K562 (cell line): Measurements from ENCODE around the gene PSEN1.

Experiments used
- BCL6 ChIP-seq: fragments of 250-450 bp; sonication (Bioruptor Pico); IDR thresholded peaks from 2 replicates; pipeline ENCODE4 v1.4.0; 2020
- CGGBP1 ChIP-seq: fragments of 250-450 bp; sonication (Bioruptor Pico); IDR thresholded peaks from 2 replicates; pipeline ENCODE4 v1.9.0; 2021; ENCODE audit warnings: mild to moderate bottlenecking
- MXD1 ChIP-seq: fragments of 250-450 bp; sonication (Bioruptor Pico); IDR thresholded peaks from 2 replicates; pipeline ENCODE4 v1.8.0; 2021; ENCODE audit warnings: borderline replicate concordance, mild to moderate bottlenecking, moderate library complexity; ENCODE audit not compliant: poor library complexity, severe bottlenecking
- POLR2AphosphoS5 ChIP-seq: IDR thresholded peaks from 2 replicates; pipeline ENCODE4 v1.6.1; 2011; ENCODE audit warnings: mild to moderate bottlenecking, low read depth, low read length, moderate library complexity; ENCODE audit not compliant: control insufficient read depth, insufficient read depth
- SP1 ChIP-seq: sonication (generic); formaldehyde crosslinking; IDR thresholded peaks from 2 replicates; pipeline ENCODE4 v1.8.1; 2022; ENCODE audit warnings: mild to moderate bottlenecking, missing genetic modification reagents
- ZNF12 ChIP-seq: sonication (generic); formaldehyde crosslinking; IDR thresholded peaks from 2 replicates; pipeline ENCODE4 v1.4.0; 2020; ENCODE audit warnings: mild to moderate bottlenecking, missing genetic modification reagents
- ZNF253 ChIP-seq: fragments of 250-450 bp; sonication (Bioruptor Pico); conservative IDR thresholded peaks from 2 replicates; pipeline ENCODE4 v1.6.1; 2021; ENCODE audit warnings: mild to moderate bottlenecking
- ZNF717 ChIP-seq: fragments of 250-450 bp; sonication (Bioruptor Pico); IDR thresholded peaks from 2 replicates; pipeline ENCODE4 v1.5.0; 2021

- TF ChIP-seq ZNF253 (CRISPR knock-in tag): no peak
- no peak for TF ChIP-seq ZNF12 (CRISPR knock-in tag)
- TF ChIP-seq BCL6: no peak
- TF ChIP-seq SP1 (CRISPR knock-in tag): no peak
- no peak for TF ChIP-seq ZNF717 (CRISPR knock-in tag)
- no peak for TF ChIP-seq POLR2AphosphoS5
- TF ChIP-seq MXD1: no peak
- no peak for TF ChIP-seq CGGBP1 (CRISPR knock-in tag)
These were observed 40.4 kb downstream of the PSEN1 start for GRCh38 chr14:73176685-73177084.
